ENCODE data around the gene KLRG1. TPM values are rescaled to one million over a fixed set of nuclear protein-coding genes. Genes with fewer than 3 reads are reported as not detected.

The KLRG1 gene
- total and polyA plus RNA-seq, 2 of the 8 experiments (the other 6 are each of a cell fraction or from before 2014, with no cell fraction given): 7.9 to 12.8 TPM

DNA sequence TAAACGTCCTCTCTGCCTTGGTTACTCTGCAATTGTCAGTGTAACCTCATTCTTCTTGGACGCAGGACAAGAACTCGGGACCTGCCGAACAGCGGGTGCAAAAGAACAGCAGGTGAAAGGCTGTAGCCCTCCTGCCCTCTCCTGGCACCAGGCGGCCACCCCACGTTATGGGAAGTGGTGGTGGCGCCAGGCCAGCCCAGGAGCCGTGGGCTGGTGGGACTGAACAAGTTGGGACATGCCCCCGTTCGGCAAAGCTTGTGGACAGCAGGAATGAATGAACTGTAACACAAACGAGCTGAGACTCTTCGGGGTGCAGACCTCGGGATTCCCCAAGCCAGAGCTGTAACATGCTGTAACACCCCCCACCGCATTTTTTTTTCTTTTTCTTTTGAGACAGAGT is 33.3 kb upstream of the KLRG1 start:
- Histone ChIP-seq H3K23ac (ENCODE audit: insufficient read length) (no peak overlapping the region), H2BK120ac (replicated peaks; ENCODE audit: low read depth, low read length) (no peak overlapping the region), H4K5ac (ENCODE audit: insufficient read length, low read depth, low read length) (no peak overlapping the region), H2AK5ac (ENCODE audit: low read depth, low read length) (no peak overlapping the region), H3K4me1 (replicated peaks in 1 of 4; ENCODE audit: control insufficient read depth in 3 of 4, insufficient read depth in 4 of 4, low read length in 3 of 4) (peaks cover 0 to 3% (median 0%) of the 10 kb centered on the region in 4 experiments; a peak in 1 of 7 replicates), H3K27me3 (replicated peaks in 1 of 4; ENCODE audit: control insufficient read depth in 3 of 4, extremely low read depth in 1 of 4, insufficient read depth in 3 of 4, low read length in 3 of 4) (no peaks in the 10 kb centered on the region), H2BK15ac (ENCODE audit: low read length) (no peak overlapping the region), H3K56ac (replicated peaks; ENCODE audit: insufficient read length, low read depth, low read length) (no peak overlapping the region), H3K27ac (ENCODE audit: low read depth, low read length) (no peak overlapping the region), H3K18ac (ENCODE audit: extremely low read depth, low read length) (no peak overlapping the region), H3K79me2 (ENCODE audit: control insufficient read depth in 1 of 2, insufficient read depth in 2 of 2, low read length in 2 of 2) (peaks cover 0 to 3% of the 10 kb centered on the region in 2 experiments; a peak in 1 of 4 replicates), H3K4me3 (ENCODE audit: extremely low read depth in 1 of 4, insufficient read depth in 2 of 4, low read depth in 3 of 4, low read length in 4 of 4) (no peak overlapping the region), H3K9ac (replicated peaks in 1 of 4; ENCODE audit: extremely low read depth in 1 of 4, low read depth in 3 of 4, low read length in 3 of 4) (no peak overlapping the region; a peak in 1 of 7 replicates), H3K36me3 (ENCODE audit: control insufficient read depth in 2 of 4, insufficient read depth in 4 of 4, low read length in 3 of 4) (no peaks in the 10 kb centered on the region; a peak in 1 of 8 replicates), H2BK12ac (ENCODE audit: low read depth, low read length) (no peak overlapping the region; the same call in 1 of the 2 replicates), H3K9me3 (ENCODE audit: insufficient read depth in 2 of 2, low read depth in 1 of 2, low read length in 1 of 2) (no peaks in the 10 kb centered on the region), H4K8ac (ENCODE audit: extremely low read depth, insufficient read depth, low read length) (no peak overlapping the region; the same call in 1 of the 2 replicates), H4K91ac (replicated peaks; ENCODE audit: insufficient read length, low read length) (peak overlapping the region; percentile 81), H2BK20ac (ENCODE audit: low read length) (no peak overlapping the region), H4K20me1 (replicated peaks in 1 of 2; ENCODE audit: control insufficient read depth in 1 of 2, insufficient read depth in 2 of 2, low read length in 2 of 2) (no peaks in the 10 kb centered on the region), H3K4me2 (ENCODE audit: insufficient read depth in 1 of 2, low read depth in 2 of 2, low read length in 2 of 2) (no peak overlapping the region), H2AFZ (ENCODE audit: low read length) (no peak overlapping the region), H3K79me1 (ENCODE audit: low read depth, low read length) (no peaks in the 10 kb centered on the region), H3K14ac (ENCODE audit: insufficient read length) (no peak overlapping the region), H3K4ac (replicated peaks; ENCODE audit: insufficient read length, low read depth, low read length) (no peak overlapping the region), H3K23me2 (ENCODE audit: low read depth, low read length) (no peaks in the 10 kb centered on the region), H2BK5ac (ENCODE audit: low read depth, low read length) (no peak overlapping the region)
- TF ChIP-seq KDM4A (IDR thresholded peaks at IDR 0.05; ENCODE audit: low read depth, low read length, severe bottlenecking): no peak
- no peak for TF ChIP-seq BACH1 (IDR thresholded peaks at IDR 0.05; ENCODE audit: low read length)
- no peak for TF ChIP-seq FOSL1 (IDR thresholded peaks at IDR 0.05; ENCODE audit: insufficient read depth, low read depth, low read length)
- WGBS, 2 experiments (ENCODE audit: extremely low coverage in 1 of 2, insufficient coverage in 1 of 2, insufficient read length in 1 of 2, insufficient replicate concordance in 2 of 2, low coverage in 1 of 2, low lambda C conversion rate in 2 of 2, missing lambda C conversion rate in 1 of 2): 91% methylated on average over 15 of the region's 15 CpGs; no CpG with 5 or more reads in 1 of the 2 experiments
- ChIA-PET POLR2A (ENCODE audit: partially characterized antibody) (no interaction called here), CTCF (ENCODE audit: partially characterized antibody) (interaction anchor here (2.4 kb wide), 1 partner anchor 83 kb away, joined by 5 read pairs; no protein-coding TSS in a partner anchor)
- FAIRE-seq (no peak), DNase-seq (ENCODE audit: low read depth in 1 of 2, low spot score in 2 of 2) (no peak)

Measured in H1 (cell line).